ENCODE data around the gene SUSD1. TPM values are rescaled to one million over a fixed set of nuclear protein-coding genes. Genes with fewer than 3 reads are reported as not detected.

SUSD1 gene
- total and polyA plus RNA-seq, 12 donors, result 1.5 to 14.7 (median 4.3) TPM

DNA sequence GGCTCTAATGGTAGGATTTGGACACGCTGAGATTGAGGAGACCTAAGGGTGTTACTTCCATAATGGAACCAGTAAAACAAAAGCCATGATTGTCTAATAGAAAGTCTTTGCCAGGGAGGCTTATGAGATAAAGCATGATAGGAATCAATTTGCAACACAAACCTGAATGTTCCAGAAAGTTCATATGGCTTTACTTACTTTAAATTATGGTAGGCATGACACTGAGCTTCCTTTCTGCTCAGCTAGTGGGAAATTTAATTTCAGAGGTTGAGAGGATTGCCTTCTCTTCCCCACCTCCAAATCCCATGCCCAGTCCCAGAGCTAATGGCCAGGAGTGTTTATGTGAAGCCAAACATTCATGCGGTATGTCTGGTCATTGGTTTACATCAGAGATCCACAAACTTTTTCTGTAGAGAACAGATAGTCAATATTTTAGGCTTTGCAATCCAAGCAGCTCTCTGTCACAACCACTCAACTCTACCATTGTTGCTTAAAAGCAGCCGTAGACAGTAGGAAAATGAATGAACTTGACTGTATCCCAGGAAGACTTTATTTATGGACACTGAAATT, 164.0 kb downstream of the SUSD1 start:
- ATAC-seq (no peak), DNase-seq (no peak)
- Histone ChIP-seq H3K4me3 (no peak overlapping the region), H3K4me1 (peaks cover 0 to 46% (median 14%) of the 10 kb centered on the region in 9 donors), H3K27ac (peak overlapping the region in 2 of 10 donors; percentile 81 to 88), H3K9me3 (no peaks in the 10 kb centered on the region), H3K36me3 (no peaks in the 10 kb centered on the region), H3K27me3 (no peaks in the 10 kb centered on the region)
- TF ChIP-seq, protein P1, sequence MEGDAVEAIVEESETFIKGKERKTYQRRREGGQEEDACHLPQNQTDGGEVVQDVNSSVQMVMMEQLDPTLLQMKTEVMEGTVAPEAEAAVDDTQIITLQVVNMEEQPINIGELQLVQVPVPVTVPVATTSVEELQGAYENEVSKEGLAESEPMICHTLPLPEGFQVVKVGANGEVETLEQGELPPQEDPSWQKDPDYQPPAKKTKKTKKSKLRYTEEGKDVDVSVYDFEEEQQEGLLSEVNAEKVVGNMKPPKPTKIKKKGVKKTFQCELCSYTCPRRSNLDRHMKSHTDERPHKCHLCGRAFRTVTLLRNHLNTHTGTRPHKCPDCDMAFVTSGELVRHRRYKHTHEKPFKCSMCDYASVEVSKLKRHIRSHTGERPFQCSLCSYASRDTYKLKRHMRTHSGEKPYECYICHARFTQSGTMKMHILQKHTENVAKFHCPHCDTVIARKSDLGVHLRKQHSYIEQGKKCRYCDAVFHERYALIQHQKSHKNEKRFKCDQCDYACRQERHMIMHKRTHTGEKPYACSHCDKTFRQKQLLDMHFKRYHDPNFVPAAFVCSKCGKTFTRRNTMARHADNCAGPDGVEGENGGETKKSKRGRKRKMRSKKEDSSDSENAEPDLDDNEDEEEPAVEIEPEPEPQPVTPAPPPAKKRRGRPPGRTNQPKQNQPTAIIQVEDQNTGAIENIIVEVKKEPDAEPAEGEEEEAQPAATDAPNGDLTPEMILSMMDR (IDR thresholded peaks at IDR 0.05), result no peak
- intact Hi-C loops (cut with DNase I), result no loop called here
- WGBS, 2 donors, result 92% methylated on average over 3 of the region's 3 CpGs

DNA sequence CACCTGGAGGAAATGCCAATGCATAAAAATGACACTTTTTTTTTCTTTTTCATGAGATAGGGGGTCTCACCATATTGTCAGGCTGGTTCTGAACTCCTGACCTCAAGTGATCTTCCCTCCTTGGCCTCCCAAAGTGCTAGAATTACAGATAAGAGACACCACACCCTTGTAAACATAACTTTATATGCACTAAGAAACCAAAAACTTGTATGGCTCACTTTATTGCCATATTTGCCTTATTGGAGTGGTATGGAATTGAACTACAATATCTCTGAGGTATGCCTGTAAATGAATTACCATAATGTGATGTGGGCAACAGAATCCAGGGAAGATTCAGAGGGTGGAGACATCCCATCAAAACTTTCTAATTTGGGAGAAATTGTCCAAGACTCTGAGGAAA, 164.6 kb downstream of the SUSD1 start:
- Histone ChIP-seq H3K27me3 (no peaks in the 10 kb centered on the region), H3K27ac (no peak overlapping the region), H3K4me1 (peaks cover 0 to 52% (median 15%) of the 10 kb centered on the region in 9 donors), H3K9me3 (no peaks in the 10 kb centered on the region), H3K36me3 (no peaks in the 10 kb centered on the region), H3K4me3 (no peak overlapping the region)
- TF ChIP-seq, protein P1 (IDR thresholded peaks at IDR 0.05), result no peak
- no peak for DNase-seq
- no peak for ATAC-seq
- intact Hi-C loops (cut with DNase I), result no loop called here

DNA sequence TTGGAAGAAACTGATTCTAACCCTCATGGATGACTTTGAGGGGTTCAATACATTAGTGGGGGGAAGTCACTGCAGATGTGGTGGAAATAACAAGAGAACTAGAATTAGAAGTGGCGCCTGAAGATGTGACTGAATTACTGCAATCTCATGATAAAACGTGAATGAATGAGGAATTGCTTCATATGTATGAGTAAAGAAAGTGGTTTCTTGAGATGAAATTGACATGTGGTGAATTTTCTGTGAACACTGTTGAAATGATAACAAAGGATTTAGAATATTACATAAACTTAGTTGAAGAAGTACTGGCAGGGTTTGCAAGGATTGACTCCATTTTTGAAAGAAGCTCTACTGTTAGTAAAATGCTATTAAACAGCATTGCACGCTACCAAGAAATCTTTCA, 165.4 kb downstream of the SUSD1 start:
- TF ChIP-seq, protein P1 (IDR thresholded peaks at IDR 0.05), result no peak
- Histone ChIP-seq H3K9me3 (no peaks in the 10 kb centered on the region), H3K4me3 (no peak overlapping the region), H3K36me3 (no peaks in the 10 kb centered on the region), H3K4me1 (peaks cover 0 to 52% (median 15%) of the 10 kb centered on the region in 9 donors), H3K27ac (no peak overlapping the region), H3K27me3 (no peaks in the 10 kb centered on the region)
- 91 to 96% methylated on average over 3 of the region's 3 CpGs for WGBS, 2 donors
- no peak for ATAC-seq
- DNase-seq, result no peak
- intact Hi-C loops (cut with DNase I), result no loop called here

DNA sequence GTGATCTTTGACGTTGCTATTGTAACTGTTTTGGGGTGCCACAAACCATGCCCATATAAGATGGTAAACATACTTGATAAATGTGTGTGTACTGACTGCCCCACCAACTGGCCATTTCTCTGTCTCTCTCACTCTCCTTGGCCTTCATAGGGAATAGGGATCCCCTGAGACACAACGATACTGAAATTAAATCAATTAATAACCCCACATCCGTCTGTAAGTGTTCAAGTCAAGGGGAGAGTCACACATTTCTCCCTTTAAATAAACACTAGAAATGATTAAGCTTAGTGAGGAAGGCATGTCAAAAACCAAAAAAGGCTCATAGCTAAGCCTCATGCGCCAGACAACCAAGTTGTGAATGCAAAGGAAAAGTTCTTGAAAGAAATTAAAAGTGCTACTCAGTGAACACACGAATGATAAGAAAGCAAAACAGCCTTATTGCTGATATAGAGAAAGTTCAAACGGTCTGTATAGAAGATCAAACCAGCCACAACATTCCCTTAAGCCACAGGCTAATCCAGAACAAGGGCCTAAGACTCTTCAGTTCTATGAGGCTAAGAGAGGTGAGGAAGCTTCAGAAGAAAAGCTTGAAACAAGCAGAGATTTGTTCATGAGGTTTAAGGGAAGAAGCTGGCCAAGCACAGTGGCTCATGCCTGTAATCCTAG, 167.4 kb downstream of the SUSD1 start:
- no peaks in the 10 kb centered on the region for H3K27me3 ChIP-seq
- intact Hi-C loops (cut with DNase I), result no loop called here
- H3K9me3 ChIP-seq, result no peaks in the 10 kb centered on the region
- TF ChIP-seq, protein P1 (IDR thresholded peaks at IDR 0.05), result no peak
- no peak overlapping the region for H3K4me3 ChIP-seq
- peaks cover 0 to 39% (median 12%) of the 10 kb centered on the region in 9 donors for H3K4me1 ChIP-seq
- H3K36me3 ChIP-seq, result no peaks in the 10 kb centered on the region
- WGBS, 2 donors, result 85 to 87% methylated on average over 6 of the region's 6 CpGs
- DNase-seq (no peak), ATAC-seq (no peak)
- no peak overlapping the region for H3K27ac ChIP-seq

Data from heart right ventricle (tissue), 16 donors.